HG02870 (cell line): ENCODE measurements around the gene RIPOR3.
"Not testable (repeated sequence)": the region's sequence is repeated elsewhere in the genome, so short reads cannot be mapped to it uniquely, and the experiment has no call there.

Source experiments
- ATAC-seq: cut with Tn5 transposase; IDR thresholded peaks from one replicate; pipeline ENCODE4 v1.9.1; 2021; ENCODE audit warnings: mild to moderate bottlenecking, moderate library complexity; ENCODE audit not compliant: unreplicated experiment

Gene RIPOR3

GRCh38 chr20:50682065-50682464, 9.3 kb downstream of the RIPOR3 start:
- no peak for ATAC-seq

GRCh38 chr20:50681359-50682064, 9.8 kb downstream of the RIPOR3 start:
- no peak for ATAC-seq

- no peak for ATAC-seq
Observed at GRCh38 chr20:50680105-50680960, 11.0 kb downstream of the RIPOR3 start.

DNA sequence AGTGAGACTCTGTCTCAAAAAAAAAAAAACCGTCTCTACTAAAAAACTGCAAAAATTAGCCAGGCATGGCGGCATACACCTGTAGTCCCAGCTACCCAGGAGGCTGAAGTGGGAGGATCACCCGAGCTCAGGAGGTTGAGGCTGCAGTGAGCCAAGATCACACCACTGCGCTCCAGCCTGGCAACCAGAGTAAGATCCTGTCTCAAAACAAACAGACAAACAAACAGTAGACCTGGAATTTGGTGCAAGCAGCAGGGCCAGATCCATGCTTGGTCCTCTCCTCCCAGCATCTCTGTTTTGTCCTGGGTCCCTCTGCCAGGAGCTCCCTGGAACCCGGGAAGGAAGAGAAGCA, 11.6 kb downstream of the RIPOR3 start:
- no peak for ATAC-seq

DNA sequence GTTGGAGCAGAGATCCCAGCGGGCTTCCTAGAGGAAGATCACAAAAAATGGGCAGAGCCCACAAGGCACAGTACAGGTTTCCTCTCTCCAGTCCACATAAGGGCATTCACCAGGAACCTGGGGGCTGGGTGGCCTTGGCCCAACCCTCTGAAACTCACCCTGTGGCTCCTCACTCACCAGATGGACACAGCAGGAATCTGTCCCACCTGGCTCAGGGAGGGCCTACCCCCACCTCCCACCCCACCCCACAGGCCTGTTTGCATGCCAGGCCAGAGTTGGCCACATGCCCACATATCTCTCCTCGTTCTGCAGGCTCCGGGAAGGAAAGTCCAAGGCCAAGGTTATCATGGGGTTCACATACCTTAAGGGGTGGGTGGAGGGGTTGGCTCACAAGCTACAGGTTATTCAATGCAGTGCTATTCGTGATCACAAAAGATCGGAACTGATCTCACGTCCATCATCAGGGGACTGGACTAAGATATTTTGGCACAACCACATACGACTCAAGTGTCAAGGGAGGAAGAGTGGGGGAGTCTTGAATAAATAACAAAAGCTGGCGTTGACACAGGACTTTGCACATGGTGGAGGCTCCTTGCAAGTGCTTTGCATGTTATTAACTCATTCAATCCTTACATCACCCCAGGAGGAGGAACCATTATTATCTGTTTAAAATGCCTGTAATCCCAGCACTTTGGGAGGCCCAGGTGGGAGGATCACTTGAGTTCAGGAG, 13.0 kb downstream of the RIPOR3 start:
- no peak for ATAC-seq

GRCh38 chr20:50676858-50677257, 14.5 kb downstream of the RIPOR3 start:
- ATAC-seq = no peak

GRCh38 chr20:50676377-50676731, 15.0 kb downstream of the RIPOR3 start:
- ATAC-seq = not testable (repeated sequence)

DNA sequence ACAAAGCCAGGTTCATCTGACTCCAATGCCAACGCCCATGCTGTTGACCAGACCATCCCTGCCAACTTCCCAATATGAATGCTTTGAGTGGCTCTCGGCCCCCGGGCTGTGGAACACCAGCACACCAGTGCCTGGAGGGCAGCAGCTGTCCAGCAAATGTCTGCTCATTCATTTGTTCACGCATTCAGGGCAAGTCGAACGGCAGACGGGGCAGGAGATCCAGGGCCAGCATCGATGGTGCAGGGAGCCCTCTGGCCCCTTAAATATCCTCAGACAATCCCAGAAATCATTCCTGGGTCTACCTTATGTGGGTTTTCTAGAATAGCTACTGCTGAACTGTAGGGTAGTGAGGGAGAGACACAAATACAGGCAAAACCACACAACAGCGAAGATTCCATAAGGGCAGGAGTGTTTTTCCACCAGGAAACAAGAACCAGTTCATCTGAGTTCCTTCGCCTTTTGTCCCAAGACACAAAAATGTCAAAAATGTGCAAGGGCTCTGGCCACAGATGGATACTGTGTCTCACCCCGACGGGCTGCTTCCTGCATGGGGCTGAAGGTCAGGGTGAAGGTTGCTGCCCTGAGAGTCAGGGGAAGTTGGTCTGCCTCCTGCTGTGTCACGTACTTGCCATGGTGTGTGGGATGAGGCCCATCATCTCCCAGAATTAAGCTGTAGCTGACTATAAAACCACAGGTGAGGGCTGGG, 15.5 kb downstream of the RIPOR3 start:
- ATAC-seq = no peak

DNA sequence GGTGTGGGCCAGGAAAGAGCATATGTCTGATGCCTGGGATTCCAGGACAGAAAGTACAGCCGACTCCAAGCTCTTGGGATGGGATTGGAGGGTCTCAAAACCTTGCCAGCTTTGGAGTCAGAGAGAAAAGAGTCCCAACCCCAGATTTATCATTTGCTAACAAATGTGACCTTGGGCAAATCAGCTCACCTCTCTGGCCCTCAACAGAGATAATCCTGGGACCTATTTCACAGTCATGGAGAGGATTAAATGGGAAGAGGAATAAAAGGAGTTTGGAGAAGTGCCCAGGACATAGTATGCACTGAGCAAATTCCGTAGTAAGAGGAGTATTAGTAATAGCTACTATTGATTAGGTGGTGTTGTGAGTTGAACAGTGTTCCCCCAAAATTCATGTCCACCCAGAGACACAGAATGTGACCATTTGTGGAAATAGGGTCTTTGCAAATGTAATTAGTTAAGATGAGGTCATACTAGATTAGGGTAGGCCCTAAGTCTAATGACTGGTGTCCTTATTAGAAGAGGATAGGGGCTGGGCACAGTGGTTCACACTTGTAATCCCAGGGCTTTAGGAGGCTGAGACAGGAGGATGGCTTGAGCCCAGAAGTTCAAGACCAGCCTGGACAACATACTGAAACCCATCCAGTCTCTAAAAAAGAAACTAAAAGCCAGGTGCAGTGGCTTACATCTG, 17.1 kb downstream of the RIPOR3 start:
- ATAC-seq = no peak

GRCh38 chr20:50673466-50674137, 17.7 kb downstream of the RIPOR3 start:
- no peak for ATAC-seq

DNA sequence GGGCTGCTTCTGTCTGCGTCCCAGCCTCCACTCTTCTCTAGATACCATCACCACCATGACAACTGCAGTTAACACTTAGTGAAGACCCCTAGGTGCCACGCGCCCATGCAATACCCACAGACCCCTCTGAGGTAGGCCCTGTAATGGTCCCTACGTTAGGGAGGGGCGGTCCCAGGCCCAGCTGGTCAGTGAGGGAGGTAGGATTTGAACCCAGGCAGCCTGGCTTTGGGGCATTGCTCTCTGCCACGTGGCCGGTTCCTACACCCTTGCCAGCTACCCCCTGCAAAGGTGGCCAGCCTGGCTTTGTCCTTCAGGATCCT, 18.2 kb downstream of the RIPOR3 start:
- ATAC-seq = no peak

- no peak for ATAC-seq
Observed at GRCh38 chr20:50672400-50673145, 18.8 kb downstream of the RIPOR3 start.

- no peak for ATAC-seq
Observed at GRCh38 chr20:50671626-50672025, 19.7 kb downstream of the RIPOR3 start.

DNA sequence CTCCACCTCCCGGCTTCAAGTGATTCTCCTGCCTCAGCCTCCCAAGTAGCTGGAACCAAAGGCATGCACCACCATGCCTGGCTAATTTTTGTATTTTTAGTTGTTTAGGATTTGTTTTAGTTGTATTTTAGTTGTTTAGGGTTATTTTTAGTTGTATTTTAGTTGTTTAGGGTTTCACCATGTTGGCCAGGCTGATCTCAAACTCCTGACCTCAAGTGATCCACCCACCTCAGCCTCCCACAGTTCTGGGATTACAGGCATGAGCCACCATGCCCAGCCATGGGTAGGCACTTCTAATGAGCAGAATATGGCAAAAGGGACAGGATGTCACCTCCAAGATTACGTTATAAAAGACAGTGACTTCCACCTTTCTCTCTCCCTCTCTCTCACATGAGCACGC, 20.3 kb downstream of the RIPOR3 start:
- ATAC-seq = not testable (repeated sequence)

- ATAC-seq = no peak
Observed at GRCh38 chr20:50670126-50670862, 21.0 kb downstream of the RIPOR3 start.

DNA sequence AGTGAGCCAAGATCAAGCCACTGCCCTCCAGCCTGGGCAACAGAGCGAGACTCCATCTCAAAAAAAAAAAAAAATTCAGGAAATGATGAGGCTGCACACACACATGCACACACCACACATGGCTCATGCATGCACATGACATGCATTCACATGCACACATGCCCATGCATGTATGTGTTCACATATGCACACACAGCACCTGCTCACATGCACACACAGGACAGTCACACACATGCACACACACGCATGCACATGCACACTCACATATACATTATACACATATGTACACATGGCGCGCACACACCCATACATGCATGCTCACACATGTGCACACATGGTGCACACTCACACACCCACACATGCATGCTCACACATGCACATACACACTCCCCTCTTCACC, 22.5 kb downstream of the RIPOR3 start:
- no peak for ATAC-seq

GRCh38 chr20:50668326-50668725, 23.0 kb downstream of the RIPOR3 start:
- no peak for ATAC-seq

DNA sequence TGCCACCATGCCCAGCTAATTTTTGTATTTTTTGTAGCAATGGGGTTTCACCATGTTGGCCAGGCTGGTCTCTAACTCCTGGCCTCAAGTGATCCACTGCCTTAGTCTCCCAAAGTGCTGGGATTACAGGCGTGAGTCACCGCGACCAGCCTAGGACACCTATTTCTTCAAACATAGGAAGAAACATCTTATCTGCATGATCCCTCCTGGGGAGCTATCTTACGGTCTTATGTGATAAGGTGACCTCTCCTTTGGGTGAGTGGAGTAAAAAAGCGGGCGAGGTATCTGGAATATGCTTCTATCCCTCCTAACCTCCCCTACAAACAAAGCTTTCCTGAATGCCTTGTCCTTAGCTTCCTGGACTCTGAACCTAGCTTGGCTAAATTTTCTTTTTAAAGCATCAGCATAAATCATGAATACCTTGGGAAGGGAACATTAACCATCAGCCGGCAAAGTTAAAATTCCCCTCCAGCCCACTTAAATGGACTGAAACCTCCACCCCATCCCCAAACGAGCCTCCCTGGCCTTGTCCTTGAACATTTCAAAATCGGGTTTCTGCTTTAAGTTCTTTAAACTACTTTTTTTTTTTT, 24.5 kb downstream of the RIPOR3 start:
- ATAC-seq = no peak
